AG04450 (cell line): ENCODE results near the gene DAGLA. TPM values are rescaled to one million over a fixed set of nuclear protein-coding genes. Genes with fewer than 3 reads are reported as not detected.

Experiments used
- CTCF ChIA-PET: fragments of 300-600, 350-600 bp; formaldehyde crosslinking; extraction: SDS; loops from one replicate; lab custom pipeline; 2022; ENCODE audit warnings: antibody characterized with exemption, inconsistent platforms; lab: Charles Lee
- POLR2A ChIA-PET: fragments of 350-600 bp; formaldehyde crosslinking; extraction: SDS; loops from one replicate; lab custom pipeline; 2021; ENCODE audit warnings: antibody characterized with exemption, inconsistent platforms; lab: Yijun Ruan, JAX
- DNase-seq: peaks from one replicate; pipeline ENCODE4 v3.0.0-alpha.2; 2011; ENCODE audit warnings: low read depth, low spot score
- H3K27ac ChIP-seq: one replicate; pipeline ENCODE4 v1.5.1; 2012; ENCODE audit warnings: low read depth, low read length, control low read depth
- H3K27me3 ChIP-seq: one replicate; pipeline ENCODE4 v1.6.0; 2012; ENCODE audit warnings: low read length; ENCODE audit not compliant: control insufficient read depth, insufficient read depth
- H3K4me3 ChIP-seq: 2 replicates; pipeline ENCODE4 v1.5.1; 2011; ENCODE audit warnings: mild to moderate bottlenecking, low read depth, low read length, control low read depth
- H3K9me3 ChIP-seq: 2 replicates; pipeline ENCODE4 v1.5.1; 2012; ENCODE audit warnings: low read length; ENCODE audit not compliant: control insufficient read depth, insufficient read depth
- polyA plus RNA-seq: library from polyadenylated mRNA; depleted of rRNA; stranded (reverse); fragments of >200 nt; gene quantifications from 2 replicates; pipeline ENCODE4 v1.2.3, GENCODE V29; 2011
- TF ChIP-seq, protein P1 (sequence below): IDR thresholded peaks from 2 replicates; pipeline ENCODE4 v1.5.1; 2011; ENCODE audit warnings: low read depth, low read length, control low read depth, inconsistent platforms

The DAGLA gene
- polyA plus RNA-seq, 1 experiment: 1.1 TPM

DNA sequence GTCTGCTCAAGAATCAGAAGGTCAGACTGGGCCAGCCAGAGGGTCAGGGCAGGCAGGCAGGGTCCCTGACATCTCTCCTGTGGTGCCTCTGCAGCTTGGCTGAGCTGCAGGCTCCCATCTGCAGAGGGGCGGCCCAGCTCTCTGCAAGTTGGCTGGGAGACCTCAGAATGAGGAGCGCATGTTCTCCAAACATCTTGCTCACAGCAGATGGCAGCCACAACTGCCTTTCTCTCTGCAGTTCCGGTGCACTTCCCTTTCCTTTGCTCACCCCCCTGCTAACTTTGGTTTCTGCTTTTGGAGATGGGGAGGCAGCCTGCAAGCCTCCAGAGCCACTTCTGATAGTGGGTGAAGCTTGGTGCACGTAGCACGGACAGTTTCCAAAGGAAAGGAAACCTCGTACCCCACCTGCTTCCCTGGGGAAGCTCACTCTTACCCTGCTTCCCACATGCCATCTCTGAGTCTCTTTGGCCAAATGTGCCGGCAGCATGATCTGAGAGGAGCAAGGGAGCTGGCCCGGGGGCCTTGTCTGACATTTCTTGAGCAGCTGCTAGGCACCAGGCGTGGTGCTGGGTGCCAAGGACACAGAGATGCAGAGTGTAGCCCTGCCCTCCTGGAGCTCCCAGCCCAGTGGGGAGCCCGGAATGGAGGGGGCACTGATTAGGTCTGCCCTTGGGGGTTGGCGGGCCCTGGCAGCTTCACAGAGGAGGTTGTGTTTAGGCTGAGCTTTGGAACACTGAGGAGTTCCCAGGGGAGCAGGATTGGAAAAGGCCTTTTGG, 18.2 kb downstream of the DAGLA start:
- ChIA-PET POLR2A (no interaction called here), CTCF (interaction anchor here (0.9 to 1.3 kb wide), 3 partner anchors 15 to 221 kb away, joined by 3 to 4 read pairs (median 3); no protein-coding TSS in a partner anchor)
- Histone ChIP-seq H3K9me3 (no peaks in the 10 kb centered on the region; the same call in 1 of the 2 replicates), H3K27ac (no peak overlapping the region), H3K4me3 (no peak overlapping the region), H3K27me3 (peaks cover 4% of the 10 kb centered on the region)
- DNase-seq: no peak
- TF ChIP-seq, protein P1, sequence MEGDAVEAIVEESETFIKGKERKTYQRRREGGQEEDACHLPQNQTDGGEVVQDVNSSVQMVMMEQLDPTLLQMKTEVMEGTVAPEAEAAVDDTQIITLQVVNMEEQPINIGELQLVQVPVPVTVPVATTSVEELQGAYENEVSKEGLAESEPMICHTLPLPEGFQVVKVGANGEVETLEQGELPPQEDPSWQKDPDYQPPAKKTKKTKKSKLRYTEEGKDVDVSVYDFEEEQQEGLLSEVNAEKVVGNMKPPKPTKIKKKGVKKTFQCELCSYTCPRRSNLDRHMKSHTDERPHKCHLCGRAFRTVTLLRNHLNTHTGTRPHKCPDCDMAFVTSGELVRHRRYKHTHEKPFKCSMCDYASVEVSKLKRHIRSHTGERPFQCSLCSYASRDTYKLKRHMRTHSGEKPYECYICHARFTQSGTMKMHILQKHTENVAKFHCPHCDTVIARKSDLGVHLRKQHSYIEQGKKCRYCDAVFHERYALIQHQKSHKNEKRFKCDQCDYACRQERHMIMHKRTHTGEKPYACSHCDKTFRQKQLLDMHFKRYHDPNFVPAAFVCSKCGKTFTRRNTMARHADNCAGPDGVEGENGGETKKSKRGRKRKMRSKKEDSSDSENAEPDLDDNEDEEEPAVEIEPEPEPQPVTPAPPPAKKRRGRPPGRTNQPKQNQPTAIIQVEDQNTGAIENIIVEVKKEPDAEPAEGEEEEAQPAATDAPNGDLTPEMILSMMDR: no peak

DNA sequence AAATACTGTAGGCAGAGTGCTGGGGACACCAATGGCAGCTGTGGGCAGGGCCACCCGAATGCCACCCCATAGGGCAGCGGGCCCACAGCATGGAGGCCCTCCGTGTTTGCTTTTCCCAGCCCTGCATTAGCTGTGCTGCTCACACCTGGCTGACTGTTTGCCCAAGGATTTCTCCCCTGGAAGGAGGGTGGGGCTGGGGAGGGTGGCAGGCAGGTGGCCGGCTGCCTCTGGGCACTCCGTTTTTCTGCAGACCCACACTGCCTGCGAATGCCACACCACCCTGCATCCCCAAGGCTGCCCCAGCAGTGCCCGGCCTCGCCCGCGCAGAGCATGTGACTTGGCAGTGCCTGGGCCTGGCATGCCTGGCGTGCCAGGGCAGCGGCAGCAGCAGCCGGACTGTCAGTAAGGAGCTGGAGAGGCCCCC, 19.6 kb downstream of the DAGLA start:
- Histone ChIP-seq H3K4me3 (no peak overlapping the region), H3K27ac (no peak overlapping the region), H3K27me3 (peaks cover 4% of the 10 kb centered on the region), H3K9me3 (no peaks in the 10 kb centered on the region; the same call in 1 of the 2 replicates)
- POLR2A ChIA-PET: no interaction called here
- CTCF ChIA-PET: no interaction called here
- TF ChIP-seq, protein P1: no peak
- DNase-seq: no peak

DNA sequence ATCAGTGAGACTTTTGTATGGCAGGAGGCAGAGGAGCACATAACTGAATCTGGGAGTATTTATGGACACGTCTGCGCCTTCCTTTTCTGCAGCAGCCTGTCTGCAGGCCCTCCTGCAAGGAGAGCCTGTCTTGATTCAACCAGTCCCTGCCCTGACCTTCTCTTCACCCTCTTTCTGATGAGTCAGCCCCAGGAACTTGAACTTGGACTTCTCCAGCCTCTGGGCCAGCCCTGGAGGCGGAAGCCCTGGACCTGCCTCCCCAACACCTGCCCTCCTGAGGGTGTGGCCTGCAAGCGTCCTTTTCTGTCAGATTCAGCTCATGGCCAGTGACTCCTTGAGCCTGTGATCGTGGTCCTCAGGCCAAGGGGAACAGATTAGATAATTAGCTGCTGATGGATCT, 20.0 kb downstream of the DAGLA start:
- peaks cover 7% of the 10 kb centered on the region for H3K27me3 ChIP-seq
- CTCF ChIA-PET: no interaction called here
- no peak overlapping the region for H3K27ac ChIP-seq
- POLR2A ChIA-PET: no interaction called here
- no peak overlapping the region for H3K4me3 ChIP-seq
- DNase-seq: no peak
- no peaks in the 10 kb centered on the region; the same call in 1 of the 2 replicates for H3K9me3 ChIP-seq
- TF ChIP-seq, protein P1: no peak

DNA sequence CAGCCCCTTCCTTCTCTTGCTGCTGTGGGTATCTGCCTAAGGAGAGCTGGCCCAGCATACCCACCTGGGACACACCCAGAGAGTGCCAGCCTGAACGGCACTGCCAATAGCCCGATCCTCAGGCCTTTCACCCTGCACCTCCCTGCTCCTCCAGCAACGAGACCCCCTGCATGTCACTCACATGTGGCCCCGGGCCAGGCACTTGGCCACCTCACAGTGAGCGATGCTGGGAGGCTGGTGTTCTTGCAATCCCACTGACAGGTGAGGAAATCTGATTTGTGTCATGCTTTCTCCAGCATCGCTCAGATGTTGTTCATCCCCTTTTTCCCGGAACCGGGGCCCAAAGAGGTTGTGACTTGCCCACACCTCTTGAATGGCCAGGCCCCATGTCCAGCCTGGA, 20.5 kb downstream of the DAGLA start:
- Histone ChIP-seq H3K27ac (no peak overlapping the region), H3K9me3 (no peaks in the 10 kb centered on the region; the same call in 1 of the 2 replicates), H3K4me3 (no peak overlapping the region), H3K27me3 (peaks cover 7% of the 10 kb centered on the region)
- CTCF ChIA-PET: no interaction called here
- DNase-seq: no peak
- TF ChIP-seq, protein P1: no peak
- POLR2A ChIA-PET: no interaction called here

DNA sequence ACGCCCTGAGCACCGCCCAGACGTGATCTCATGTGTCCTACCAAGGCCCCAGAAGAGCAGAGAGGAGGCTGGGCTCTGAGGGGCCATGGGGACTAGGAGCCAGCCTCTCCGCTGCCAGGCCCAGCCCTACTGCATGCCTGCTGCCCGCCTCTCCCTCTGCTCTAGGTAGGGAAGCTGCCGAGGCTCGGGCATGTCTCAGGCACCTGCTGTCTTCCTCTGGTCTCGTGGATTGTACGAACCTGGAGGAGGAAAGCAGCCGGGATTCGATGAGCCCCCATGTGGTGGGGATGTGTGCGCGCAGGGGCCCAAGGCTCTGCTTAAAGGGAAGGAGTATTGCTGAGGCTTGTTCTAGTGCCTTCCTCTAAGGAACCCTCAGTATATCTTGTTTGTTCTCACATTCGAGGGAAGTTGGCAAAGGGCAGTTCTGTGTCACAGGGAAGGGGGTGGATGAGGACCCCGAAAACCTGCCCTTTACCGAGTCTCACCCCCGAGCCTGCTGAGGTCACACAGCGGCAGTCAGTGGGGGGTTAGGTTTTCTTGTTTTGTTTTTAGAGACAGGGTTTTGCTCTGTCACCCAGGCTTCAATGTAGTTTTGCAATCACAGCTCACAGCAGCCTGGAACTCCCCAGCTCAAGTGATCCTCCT, 21.2 kb downstream of the DAGLA start:
- POLR2A ChIA-PET: interaction anchor here (0.5 kb wide), 1 partner anchor 35 kb away, joined by 3 read pairs; no protein-coding TSS in a partner anchor
- TF ChIP-seq, protein P1: peak; percentile 59
- H3K27me3 ChIP-seq: peaks cover 7% of the 10 kb centered on the region
- no peak for DNase-seq
- no peak overlapping the region for H3K27ac ChIP-seq
- no peaks in the 10 kb centered on the region; the same call in 1 of the 2 replicates for H3K9me3 ChIP-seq
- no peak overlapping the region for H3K4me3 ChIP-seq
- CTCF ChIA-PET: interaction anchor here (0.7 kb wide), 1 partner anchor 62 kb away, joined by 3 read pairs; no protein-coding TSS in a partner anchor
